ENCODE data around the gene ZCCHC7. TPM values are rescaled to one million over a fixed set of nuclear protein-coding genes. Genes with fewer than 3 reads are reported as not detected.

ZCCHC7 gene
- total and polyA plus RNA-seq, 9 of the 15 experiments (the other 6 are each of a cell fraction or from before 2014, with no cell fraction given) = 34.1 to 68.9 (median 48.8) TPM

DNA sequence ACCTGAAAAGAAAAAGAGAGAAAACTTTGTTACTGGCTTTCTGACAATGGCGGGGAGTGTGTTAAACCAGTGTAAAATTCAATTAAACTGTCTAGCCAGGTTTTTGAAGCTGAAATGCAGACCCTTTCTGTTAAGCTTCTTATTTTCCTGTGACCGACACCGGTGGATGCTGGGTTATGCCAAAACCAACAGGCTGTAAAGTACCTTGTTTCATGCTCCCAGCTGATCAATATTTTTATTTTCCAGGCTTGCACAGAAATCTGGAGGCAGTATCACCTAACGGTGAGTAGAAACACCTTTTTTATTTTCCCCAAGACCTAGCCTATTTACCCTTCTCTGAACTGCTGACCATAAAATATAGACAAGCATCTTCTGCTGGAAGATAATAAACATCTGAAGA lies 207.2 kb downstream of the ZCCHC7 start:
- ATAC-seq = no peak
- WGBS (ENCODE audit: insufficient coverage, low coverage, missing lambda C conversion rate) = 84% methylated on average over 4 of the region's 4 CpGs
- CTCF ChIA-PET (ENCODE audit: low intra/inter-chr PET ratio) = no interaction called here
- H3K9me1 ChIP-seq (ENCODE audit: control insufficient read depth, insufficient read depth, low read length) = no peaks in the 10 kb centered on the region
- no peaks in the 10 kb centered on the region for H3K9me3 ChIP-seq (replicated peaks; ENCODE audit: control insufficient read depth, insufficient read depth, low read depth, low read length)
- no peak overlapping the region for H3K4me2 ChIP-seq (ENCODE audit: insufficient read depth, low read length)
- H3K79me2 ChIP-seq (ENCODE audit: control insufficient read depth, insufficient read depth, low read length) = peaks cover 3% of the 10 kb centered on the region; the same call in 2 of the 3 replicates
- POLR2A ChIA-PET = interaction anchor here (1.0 to 1.8 kb wide), 2 partner anchors 10 to 23 kb away, joined by 3 to 8 read pairs; no protein-coding TSS in a partner anchor
- FAIRE-seq = peak; percentile 6
- H3K27ac ChIP-seq (ENCODE audit: extremely low read depth, low read depth, low read length) = no peak overlapping the region; the same call in 2 of the 3 replicates
- no peaks in the 10 kb centered on the region for H3K27me3 ChIP-seq (ENCODE audit: control insufficient read depth in 2 of 2, insufficient read depth in 2 of 2, low read length in 2 of 2)
- TF ChIP-seq ZNF124 (CRISPR knock-in tag; IDR thresholded peaks at IDR 0.05) (no peak), MIER1 (IDR thresholded peaks at IDR 0.05; ENCODE audit: low read depth) (no peak), MBD2 (IDR thresholded peaks at IDR 0.05; ENCODE audit: borderline replicate concordance, low read depth) (no peak), E2F3 (CRISPR knock-in tag; IDR thresholded peaks at IDR 0.05) (no peak)
- TF ChIP-seq, protein P1, sequence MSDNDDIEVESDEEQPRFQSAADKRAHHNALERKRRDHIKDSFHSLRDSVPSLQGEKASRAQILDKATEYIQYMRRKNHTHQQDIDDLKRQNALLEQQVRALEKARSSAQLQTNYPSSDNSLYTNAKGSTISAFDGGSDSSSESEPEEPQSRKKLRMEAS (CRISPR knock-in tag; IDR thresholded peaks at IDR 0.05) = no peak
- in situ Hi-C loops (cut with MboI) (no loop called here), intact Hi-C loops (cut with micrococcal nuclease) (loop anchor here (10.0 kb wide), 1 partner anchor 203 kb away; the partner anchor contains the start of gene ZCCHC7)
- H3K4me1 ChIP-seq (replicated peaks in 1 of 2; ENCODE audit: control insufficient read depth in 2 of 2, insufficient read depth in 2 of 2, low read length in 2 of 2) = 0 out of 5 replicates have a peak, but pooled peaks cover 0 to 2% of the 10 kb centered on the region in 2 experiments
- H2AFZ ChIP-seq (ENCODE audit: low read depth, low read length) = no peak overlapping the region
- no peaks in the 10 kb centered on the region for H4K20me1 ChIP-seq (replicated peaks; ENCODE audit: control insufficient read depth, insufficient read depth, low read length)
- peaks cover 24% of the 10 kb centered on the region for H3K36me3 ChIP-seq (ENCODE audit: control insufficient read depth, insufficient read depth, low read length)
- DNase-seq (ENCODE audit: extremely low read depth in 1 of 4, low spot score in 3 of 4) = no peak
- H3K9ac ChIP-seq (ENCODE audit: insufficient read depth in 1 of 2, low read depth in 2 of 2, low read length in 2 of 2) = no peak overlapping the region
- no peak overlapping the region for H3K4me3 ChIP-seq
- no TSS peak for BruUV-seq (replicated peaks)
